Measurements from ENCODE around the gene CDC42SE1. TPM values are rescaled to one million over a fixed set of nuclear protein-coding genes. Genes with fewer than 3 reads are reported as not detected.

The CDC42SE1 gene, protein sequence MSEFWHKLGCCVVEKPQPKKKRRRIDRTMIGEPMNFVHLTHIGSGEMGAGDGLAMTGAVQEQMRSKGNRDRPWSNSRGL
- total RNA-seq (2022; extraction: Qiagen RNA extraction; ENCODE audit: low read depth): 72.0 to 83.5 TPM (median 79.6 TPM) in 5 replicates

DNA sequence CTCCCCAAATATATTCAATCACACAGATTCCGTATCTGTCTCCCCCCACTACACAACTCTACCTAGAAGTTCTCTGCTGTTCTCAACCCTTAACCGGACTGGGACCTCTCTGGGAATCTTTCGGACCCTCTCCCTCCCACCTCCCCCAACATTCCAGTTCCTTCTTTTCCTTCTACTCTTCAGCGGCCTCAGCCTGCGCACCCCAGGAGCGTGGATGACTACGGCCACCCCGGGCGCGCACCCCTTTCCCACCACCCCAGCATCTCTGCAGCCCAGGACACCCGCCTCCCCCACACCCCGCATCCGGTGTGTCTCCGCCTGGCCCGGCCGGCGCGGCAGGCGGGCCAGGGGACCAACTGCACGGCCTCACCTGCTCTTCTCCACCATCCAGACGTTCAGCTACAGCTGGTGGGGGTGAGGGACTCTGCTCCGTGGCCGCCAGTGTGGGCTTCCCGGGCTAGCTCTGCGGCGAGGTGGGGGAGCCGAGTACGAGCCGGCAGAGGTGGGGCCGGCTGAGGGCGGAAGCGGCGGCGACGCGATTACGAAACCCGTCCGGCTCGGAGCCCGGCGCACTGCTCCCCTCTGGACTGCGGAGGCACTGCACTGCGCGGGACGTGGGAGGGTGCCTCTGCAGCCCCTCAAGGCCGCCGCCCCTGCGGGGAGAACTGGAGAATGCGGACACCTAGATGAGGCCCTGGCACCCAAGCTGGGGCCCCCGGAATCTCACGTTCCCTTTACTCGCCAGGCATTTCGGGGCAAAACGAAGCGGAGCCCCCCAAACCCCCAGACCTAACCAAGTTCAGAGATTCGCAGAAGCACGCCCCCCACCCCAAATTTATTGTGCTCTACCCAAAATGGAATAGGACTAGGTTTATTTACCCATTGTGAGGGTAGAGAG lies at the start of gene CDC42SE1:
CDC42SE1 (minus strand) TSS at position 514 of the 898 bp plus-strand sequence. CDS start 3,892 bp downstream, outside the sequence.

GRCh38 chr1:151070474-151071276 lies 11.3 kb upstream of the CDC42SE1 start, which contains the start of gene GABPB2:
Gene GABPB2 (plus strand): TSS chr1:151070761. CDS start chr1:151088190, 17,429 bp downstream.

DNA sequence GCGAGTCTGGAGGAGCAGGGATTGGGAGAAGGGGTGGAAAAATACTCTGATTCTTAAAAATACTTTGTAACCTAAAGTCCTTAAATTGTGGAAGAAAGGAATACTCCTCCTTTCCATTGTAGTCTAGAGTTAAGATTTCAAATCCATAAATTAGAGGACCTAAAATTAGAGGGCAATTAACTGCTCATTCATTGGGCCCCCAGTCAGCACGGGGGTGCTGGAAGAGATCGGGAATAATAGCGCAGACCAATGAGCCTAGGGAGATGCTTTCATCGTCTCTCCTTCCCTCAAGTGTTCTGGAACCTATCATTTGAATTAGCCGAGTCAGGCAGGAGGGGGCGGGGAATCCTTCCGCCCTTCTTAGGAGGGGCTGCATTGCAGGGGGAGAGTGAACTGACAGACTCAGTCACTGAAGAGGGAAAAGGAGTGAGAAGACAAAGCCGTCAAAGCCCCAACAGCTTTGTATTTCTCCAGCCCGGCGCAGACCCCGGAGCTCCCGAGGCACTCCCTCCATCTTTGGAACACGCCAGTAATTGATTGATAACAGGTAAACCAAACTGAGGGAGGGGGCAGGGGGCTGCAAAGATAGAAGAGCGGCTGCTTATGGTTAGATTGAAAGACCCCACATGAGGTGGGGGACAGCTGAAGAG lies 710 bp upstream of the CDC42SE1 start, which contains the start of gene MLLT11:
MLLT11 (plus strand) TSS at position 391 of the 650 bp plus-strand sequence. CDS start 6,828 bp downstream, outside the sequence.

DNA sequence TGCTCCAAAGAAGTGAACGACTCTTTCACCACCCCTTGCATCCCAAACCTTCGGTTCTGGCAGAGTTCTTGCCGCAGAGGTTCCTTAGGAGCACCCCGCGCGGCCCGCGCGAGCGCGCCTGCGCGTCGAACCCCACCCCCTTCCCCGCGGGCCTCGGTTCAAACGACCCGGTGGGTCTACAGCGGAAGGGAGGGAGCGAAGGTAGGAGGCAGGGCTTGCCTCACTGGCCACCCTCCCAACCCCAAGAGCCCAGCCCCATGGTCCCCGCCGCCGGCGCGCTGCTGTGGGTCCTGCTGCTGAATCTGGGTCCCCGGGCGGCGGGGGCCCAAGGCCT lies 11.9 kb downstream of the CDC42SE1 start, which contains the start of gene C1orf56:
C1orf56 (plus strand) TSS at position 161 of the 334 bp plus-strand sequence; CDS start at position 258, 97 bp downstream.

GRCh38 chr1:151036356-151036755 lies 23.1 kb downstream of the CDC42SE1 start, which contains the start of gene BNIPL:
Gene BNIPL (plus strand): TSS chr1:151036586. CDS start chr1:151036726, 140 bp downstream.

GRCh38 chr1:151008244-151009205 lies 50.9 kb downstream of the CDC42SE1 start, which contains the start of gene PRUNE1:
Gene PRUNE1 (plus strand): TSS chr1:151008449. CDS start chr1:151008633, 184 bp downstream.

GRCh38 chr1:151006327-151007052 lies 52.9 kb downstream of the CDC42SE1 start, which contains the start of gene MINDY1:
Gene MINDY1 (minus strand): TSS chr1:151006902. CDS start chr1:151002617, 4,285 bp downstream.

Other genes starting within 250 kb of the CDC42SE1 start
- gene ARNT, start 183.0 kb downstream of the CDC42SE1 start, total RNA-seq (2022; extraction: Qiagen RNA extraction; ENCODE audit: low read depth): 10.3 to 14.9 TPM (median 13.5 TPM) in 5 replicates
- gene CTXND2, start 172.5 kb downstream of the CDC42SE1 start, total RNA-seq (2022; extraction: Qiagen RNA extraction; ENCODE audit: low read depth): 0.07 TPM in 1 of 5 replicates, not detected in the others
- 21.0 to 27.0 TPM (median 24.8 TPM) in 5 replicates for gene SETDB1, start 133.3 kb downstream of the CDC42SE1 start, total RNA-seq (2022; extraction: Qiagen RNA extraction; ENCODE audit: low read depth)
- gene CERS2, start 84.8 kb downstream of the CDC42SE1 start, total RNA-seq (2022; extraction: Qiagen RNA extraction; ENCODE audit: low read depth): 253 to 265 TPM (median 263 TPM) in 5 replicates
- 0.57 to 1.0 TPM (median 0.67 TPM) in 5 replicates for gene ANXA9, start 77.3 kb downstream of the CDC42SE1 start, total RNA-seq (2022; extraction: Qiagen RNA extraction; ENCODE audit: low read depth)
- 2.1 to 3.9 TPM (median 3.1 TPM) in 5 replicates for gene MINDY1, start 52.7 kb downstream of the CDC42SE1 start, total RNA-seq (2022; extraction: Qiagen RNA extraction; ENCODE audit: low read depth)
- gene PRUNE1, start 51.2 kb downstream of the CDC42SE1 start, total RNA-seq (2022; extraction: Qiagen RNA extraction; ENCODE audit: low read depth): 12.7 to 17.8 TPM (median 15.1 TPM) in 5 replicates
- 0.08 to 0.18 TPM (median 0.11 TPM) in 4 of 5 replicates, not detected in the other for gene BNIPL, start 23.0 kb downstream of the CDC42SE1 start, total RNA-seq (2022; extraction: Qiagen RNA extraction; ENCODE audit: low read depth)
- 6.4 to 7.6 TPM (median 7.1 TPM) in 5 replicates for gene C1orf56, start 11.9 kb downstream of the CDC42SE1 start, total RNA-seq (2022; extraction: Qiagen RNA extraction; ENCODE audit: low read depth)
- 15.9 to 20.3 TPM (median 18.8 TPM) in 5 replicates for gene MLLT11, start 775 bp upstream of the CDC42SE1 start, total RNA-seq (2022; extraction: Qiagen RNA extraction; ENCODE audit: low read depth)
- 2.3 to 4.7 TPM (median 3.7 TPM) in 5 replicates for gene GABPB2, start 11.1 kb upstream of the CDC42SE1 start, total RNA-seq (2022; extraction: Qiagen RNA extraction; ENCODE audit: low read depth)
- gene SEMA6C, start 87.0 kb upstream of the CDC42SE1 start, total RNA-seq (2022; extraction: Qiagen RNA extraction; ENCODE audit: low read depth): 0.72 to 2.0 TPM (median 1.4 TPM) in 5 replicates
- not detected in 5 replicates for gene TNFAIP8L2, start 97.0 kb upstream of the CDC42SE1 start, total RNA-seq (2022; extraction: Qiagen RNA extraction; ENCODE audit: low read depth)
- 5.2 to 7.2 TPM (median 6.5 TPM) in 5 replicates for gene LYSMD1, start 106.3 kb upstream of the CDC42SE1 start, total RNA-seq (2022; extraction: Qiagen RNA extraction; ENCODE audit: low read depth)
- 41.8 to 46.9 TPM (median 46.7 TPM) in 5 replicates for gene SCNM1, start 106.5 kb upstream of the CDC42SE1 start, total RNA-seq (2022; extraction: Qiagen RNA extraction; ENCODE audit: low read depth)
- 0.25 to 0.44 TPM (median 0.33 TPM) in 4 of 5 replicates, not detected in the other for gene TMOD4, start 116.4 kb upstream of the CDC42SE1 start, total RNA-seq (2022; extraction: Qiagen RNA extraction; ENCODE audit: low read depth)
- gene VPS72, start 130.6 kb upstream of the CDC42SE1 start, total RNA-seq (2022; extraction: Qiagen RNA extraction; ENCODE audit: low read depth): 44.2 to 71.7 TPM (median 45.2 TPM) in 5 replicates
- 43.6 to 69.2 TPM (median 48.2 TPM) in 5 replicates for gene PIP5K1A, start 138.9 kb upstream of the CDC42SE1 start, total RNA-seq (2022; extraction: Qiagen RNA extraction; ENCODE audit: low read depth)
- gene PSMD4, start 195.1 kb upstream of the CDC42SE1 start, total RNA-seq (2022; extraction: Qiagen RNA extraction; ENCODE audit: low read depth): 173 to 200 TPM (median 195 TPM) in 5 replicates
- 14.3 to 17.0 TPM (median 14.8 TPM) in 5 replicates for gene ZNF687, start 222.7 kb upstream of the CDC42SE1 start, total RNA-seq (2022; extraction: Qiagen RNA extraction; ENCODE audit: low read depth)

Data from A549 treated with DMSO at 1 μM for 4 hours (cell line).